ENCODE data around the gene ZDBF2. TPM values are rescaled to one million over a fixed set of nuclear protein-coding genes. Genes with fewer than 3 reads are reported as not detected.
"Not testable (repeated sequence)": the region's sequence is repeated elsewhere in the genome, so short reads cannot be mapped to it uniquely, and the experiment has no call there.

The ZDBF2 gene
- 8.2 TPM for total RNA-seq

- peak; percentile 50 for DNase-seq
These were observed at the start of gene ZDBF2 for GRCh38 chr2:206274434-206275311. Gene ZDBF2, plus strand, starts transcription at chr2:206274663. Its CDS starts 7,187 bp downstream, at chr2:206281850.

- DNase-seq: no peak
These were observed 48.8 kb upstream of the ZDBF2 start for GRCh38 chr2:206225435-206226232.

GRCh38 chr2:206228636-206229035 lies 45.8 kb upstream of the ZDBF2 start:
- DNase-seq: not testable (repeated sequence)

- DNase-seq: no peak
These were observed 44.8 kb upstream of the ZDBF2 start for GRCh38 chr2:206229642-206230041.

- no peak for DNase-seq
These were observed 44.3 kb upstream of the ZDBF2 start for GRCh38 chr2:206230060-206230762.

- no peak for DNase-seq
These were observed 42.7 kb upstream of the ZDBF2 start for GRCh38 chr2:206231669-206232286.

GRCh38 chr2:206232287-206233035 lies 42.0 kb upstream of the ZDBF2 start:
- DNase-seq: no peak

- DNase-seq: no peak
These were observed 35.3 kb upstream of the ZDBF2 start for GRCh38 chr2:206239157-206239556.

- no peak for DNase-seq
These were observed 34.1 kb upstream of the ZDBF2 start for GRCh38 chr2:206240327-206240726.

- DNase-seq: no peak
These were observed 32.7 kb upstream of the ZDBF2 start for GRCh38 chr2:206241736-206242135.

- no peak for DNase-seq
These were observed 29.2 kb upstream of the ZDBF2 start for GRCh38 chr2:206245265-206245672.

- no peak for DNase-seq
These were observed 24.2 kb upstream of the ZDBF2 start for GRCh38 chr2:206250041-206250897.

GRCh38 chr2:206253125-206253776 lies 21.2 kb upstream of the ZDBF2 start:
- DNase-seq: no peak

- no peak for DNase-seq
These were observed 20.7 kb upstream of the ZDBF2 start for GRCh38 chr2:206253777-206254166.

- DNase-seq: no peak
These were observed 19.5 kb upstream of the ZDBF2 start for GRCh38 chr2:206255003-206255402.

GRCh38 chr2:206256706-206257205 lies 17.7 kb upstream of the ZDBF2 start:
- DNase-seq: no peak

GRCh38 chr2:206257350-206257749 lies 17.1 kb upstream of the ZDBF2 start:
- no peak for DNase-seq

- DNase-seq: no peak
These were observed 16.6 kb upstream of the ZDBF2 start for GRCh38 chr2:206257861-206258260.

GRCh38 chr2:206258615-206259014 lies 15.8 kb upstream of the ZDBF2 start:
- DNase-seq: not testable (repeated sequence)
